Measurements from ENCODE around the gene RXFP1. TPM values are rescaled to one million over a fixed set of nuclear protein-coding genes. Genes with fewer than 3 reads are reported as not detected.
A peak's percentile ranks its signal among the peaks of the same experiment; 100 is the strongest.

Gene RXFP1
- total RNA-seq, 1 experiment from 2014 or later, result not detected

GRCh38 chr4:158541506-158541905 is 19.8 kb downstream of the RXFP1 start:
- no peak for DNase-seq (ENCODE audit: low spot score)

GRCh38 chr4:158543191-158543590 is 21.5 kb downstream of the RXFP1 start:
- DNase-seq (ENCODE audit: low spot score), result no peak

GRCh38 chr4:158544141-158544540 is 22.5 kb downstream of the RXFP1 start:
- DNase-seq (ENCODE audit: low spot score), result no peak

- no peak for DNase-seq (ENCODE audit: low spot score)
These were observed 31.7 kb downstream of the RXFP1 start for GRCh38 chr4:158553364-158553763.

GRCh38 chr4:158560284-158560683 is 38.6 kb downstream of the RXFP1 start:
- DNase-seq (ENCODE audit: low spot score), result no peak

GRCh38 chr4:158566860-158567259 is 45.2 kb downstream of the RXFP1 start:
- DNase-seq (ENCODE audit: low spot score), result no peak

GRCh38 chr4:158571736-158572135 is 50.1 kb downstream of the RXFP1 start:
- no peak for DNase-seq (ENCODE audit: low spot score)

GRCh38 chr4:158572608-158573007 is 50.9 kb downstream of the RXFP1 start:
- DNase-seq (ENCODE audit: low spot score), result no peak

- peak; percentile 34 for DNase-seq (ENCODE audit: low spot score)
These were observed 56.8 kb downstream of the RXFP1 start for GRCh38 chr4:158578476-158578875.

- no peak for DNase-seq (ENCODE audit: low spot score)
These were observed 58.4 kb downstream of the RXFP1 start for GRCh38 chr4:158580064-158580463.

- DNase-seq (ENCODE audit: low spot score), result no peak
These were observed 59.5 kb downstream of the RXFP1 start for GRCh38 chr4:158581161-158581560.

GRCh38 chr4:158586881-158587280 is 65.2 kb downstream of the RXFP1 start:
- no peak for DNase-seq (ENCODE audit: low spot score)

GRCh38 chr4:158588285-158588684 is 66.6 kb downstream of the RXFP1 start:
- DNase-seq (ENCODE audit: low spot score), result no peak

- DNase-seq (ENCODE audit: low spot score), result no peak
These were observed 67.1 kb downstream of the RXFP1 start for GRCh38 chr4:158588777-158589176.

GRCh38 chr4:158590306-158590705 is 68.6 kb downstream of the RXFP1 start:
- no peak for DNase-seq (ENCODE audit: low spot score)

GRCh38 chr4:158590824-158591223 is 69.1 kb downstream of the RXFP1 start:
- no peak for DNase-seq (ENCODE audit: low spot score)

- no peak for DNase-seq (ENCODE audit: low spot score)
These were observed 76.4 kb downstream of the RXFP1 start for GRCh38 chr4:158597879-158598596.

- no peak for DNase-seq (ENCODE audit: low spot score)
These were observed 77.5 kb downstream of the RXFP1 start for GRCh38 chr4:158599150-158599549.

GRCh38 chr4:158599765-158600498 is 78.2 kb downstream of the RXFP1 start:
- no peak for DNase-seq (ENCODE audit: low spot score)

GRCh38 chr4:158604369-158604768 is 82.7 kb downstream of the RXFP1 start:
- DNase-seq (ENCODE audit: low spot score), result no peak

GRCh38 chr4:158605393-158605792 is 83.7 kb downstream of the RXFP1 start:
- DNase-seq (ENCODE audit: low spot score), result no peak

- no peak for DNase-seq (ENCODE audit: low spot score)
These were observed 85.3 kb downstream of the RXFP1 start for GRCh38 chr4:158606969-158607368.

GRCh38 chr4:158609116-158609515 is 87.4 kb downstream of the RXFP1 start:
- no peak for DNase-seq (ENCODE audit: low spot score)
